NCI-H2081 (cell line): ENCODE data around the gene ERMARD.

Source experiments
- DNase-seq, 2 experiments: peaks; one replicate each; lab custom pipeline; 2025; lab: John Stamatoyannopoulos, UW

Gene ERMARD

GRCh38 chr6:169802790-169803189, 51.4 kb downstream of the ERMARD start:
- no peak for DNase-seq

- DNase-seq, result no peak
Observed at GRCh38 chr6:169803271-169803811, 51.9 kb downstream of the ERMARD start.

- no peak for DNase-seq
Observed at GRCh38 chr6:169803816-169804340, 52.5 kb downstream of the ERMARD start.

GRCh38 chr6:169804427-169804826, 53.0 kb downstream of the ERMARD start:
- no peak for DNase-seq

GRCh38 chr6:169805242-169805838, 53.9 kb downstream of the ERMARD start:
- no peak for DNase-seq

- DNase-seq, result no peak
Observed at GRCh38 chr6:169806701-169807100, 55.3 kb downstream of the ERMARD start.

- no peak for DNase-seq
Observed at GRCh38 chr6:169807229-169807628, 55.8 kb downstream of the ERMARD start.

- no peak for DNase-seq
Observed at GRCh38 chr6:169807699-169808607, 56.5 kb downstream of the ERMARD start.

- DNase-seq, result no peak
Observed at GRCh38 chr6:169808608-169808967, 57.2 kb downstream of the ERMARD start.

- DNase-seq, result no peak
Observed at GRCh38 chr6:169809386-169809785, 58.0 kb downstream of the ERMARD start.

GRCh38 chr6:169810066-169810989, 58.9 kb downstream of the ERMARD start:
- peak in 1 of 2 experiments; percentile 3 for DNase-seq

- no peak for DNase-seq
Observed at GRCh38 chr6:169811072-169811471, 59.6 kb downstream of the ERMARD start.

GRCh38 chr6:169811521-169812256, 60.3 kb downstream of the ERMARD start:
- no peak for DNase-seq

- no peak for DNase-seq
Observed at GRCh38 chr6:169812257-169812644, 60.8 kb downstream of the ERMARD start.

GRCh38 chr6:169813969-169814368, 62.5 kb downstream of the ERMARD start:
- no peak for DNase-seq

GRCh38 chr6:169816054-169816453, 64.6 kb downstream of the ERMARD start:
- no peak for DNase-seq

- DNase-seq, result no peak
Observed at GRCh38 chr6:169816975-169817374, 65.6 kb downstream of the ERMARD start.

- DNase-seq, result no peak
Observed at GRCh38 chr6:169820358-169820757, 68.9 kb downstream of the ERMARD start.

GRCh38 chr6:169824021-169824420, 72.6 kb downstream of the ERMARD start:
- DNase-seq, result peak; percentile 17 to 58

GRCh38 chr6:169824848-169825557, 73.6 kb downstream of the ERMARD start:
- no peak for DNase-seq
